Prostate gland (tissue), 2 donors: ENCODE data around the gene CCDC63. TPM values are rescaled to one million over a fixed set of nuclear protein-coding genes. Genes with fewer than 3 reads are reported as not detected.

Experiments used
- DNase-seq: peaks from one replicate; pipeline ENCODE4 v3.0.0-alpha.2; 2019; ENCODE audit warnings: low spot score
- H3K27ac ChIP-seq, 2 donors: fragments of 200-600 bp; sonication (generic); 2 replicates each; pipeline ENCODE4 v1.5.1; 2017 to 2019
- H3K27me3 ChIP-seq: fragments of 200-600 bp; sonication (generic); replicated peaks from 2 replicates; pipeline ENCODE4 v1.5.1; 2019; ENCODE audit not compliant: insufficient read depth
- H3K36me3 ChIP-seq, 2 donors: fragments of 200-600 bp; sonication (generic); 1 replicate in 1 of 2; 2 replicates in 1 of 2; pipeline versions ENCODE4 v1.5.1 to v1.8.1; 2017 to 2019
- H3K4me1 ChIP-seq: fragments of 200-600 bp; sonication (generic); replicated peaks from 2 replicates; pipeline ENCODE4 v1.5.1; 2019
- H3K4me3 ChIP-seq, 2 donors: fragments of 200-600 bp; sonication (generic); 2 replicates each; pipeline ENCODE4 v1.5.1; 2017 to 2019
- H3K9me3 ChIP-seq: fragments of 200-600 bp; sonication (generic); 2 replicates; pipeline ENCODE4 v1.5.1; 2017
- POLR2A ChIP-seq: fragments of 450-650 bp; IDR thresholded peaks from one replicate; pipeline ENCODE4 v1.6.1; 2016; ENCODE audit warnings: antibody characterized with exemption, mild to moderate bottlenecking
- POLR2AphosphoS5 ChIP-seq: sonication (generic); formaldehyde crosslinking; IDR thresholded peaks from one replicate; pipeline ENCODE4 v1.6.1; 2017; ENCODE audit warnings: antibody characterized with exemption
- WGBS: methylation state at CpG from one replicate; pipeline ENCODE4 v1.1.5; 2018; 5-methylcytosine and 5-hydroxymethylcytosine counted together
- intact Hi-C: fragments of 100-400 bp; cut with DNase I; formaldehyde crosslinking; loops from one replicate; pipeline ENCODE4 v1.14.2; 2022
- total RNA-seq, 2 donors: library from RNA; depleted of rRNA; stranded (reverse); fragments of >200 nt; gene quantifications; one replicate each; pipeline ENCODE4 v1.1.0, GENCODE V29; 2016
- TF ChIP-seq, protein P1 (sequence below), 4 experiments: fragments of 200-600 bp in 2 of 4; fragments of 450-650 bp in 2 of 4; sonication (generic) in 2 of 4; IDR thresholded peaks; 1 replicate in 3 of 4; 2 replicates in 1 of 4; pipeline ENCODE4 v1.5.1; 2016 to 2019; ENCODE audit warnings: antibody characterized with exemption in 4 of 4, mild to moderate bottlenecking in 2 of 4, moderate library complexity in 2 of 4

Gene CCDC63
- total RNA-seq, 2 donors from 2014 or later, result 1.2 TPM; not detected in 1

DNA sequence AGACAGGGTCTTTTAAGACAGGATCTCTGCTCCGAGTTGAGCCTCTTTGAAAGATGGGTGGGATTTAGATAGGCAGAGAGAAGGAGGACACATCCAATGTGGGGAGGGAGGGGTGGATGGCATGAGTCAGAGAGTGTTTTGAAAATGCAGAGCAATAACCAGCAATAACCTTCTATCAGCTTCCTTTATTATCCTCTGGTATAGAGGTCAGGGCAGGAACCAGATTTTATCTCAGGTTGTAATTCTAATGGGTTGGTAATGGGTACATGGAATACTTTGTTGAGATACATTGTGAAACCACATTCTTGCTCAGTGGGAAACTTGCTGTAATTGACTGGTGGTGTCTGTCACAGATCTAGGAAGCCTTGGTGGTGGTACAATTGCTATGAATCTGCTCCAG, 37.6 kb upstream of the CCDC63 start:
- Histone ChIP-seq H3K4me1 (no peaks in the 10 kb centered on the region), H3K4me3 (no peak overlapping the region), H3K27ac (no peak overlapping the region), H3K36me3 (no peaks in the 10 kb centered on the region), H3K27me3 (no peaks in the 10 kb centered on the region), H3K9me3 (no peaks in the 10 kb centered on the region)
- WGBS, result 53% methylated on average over 1 of the region's 1 CpG
- DNase-seq, result no peak
- TF ChIP-seq, protein P1, sequence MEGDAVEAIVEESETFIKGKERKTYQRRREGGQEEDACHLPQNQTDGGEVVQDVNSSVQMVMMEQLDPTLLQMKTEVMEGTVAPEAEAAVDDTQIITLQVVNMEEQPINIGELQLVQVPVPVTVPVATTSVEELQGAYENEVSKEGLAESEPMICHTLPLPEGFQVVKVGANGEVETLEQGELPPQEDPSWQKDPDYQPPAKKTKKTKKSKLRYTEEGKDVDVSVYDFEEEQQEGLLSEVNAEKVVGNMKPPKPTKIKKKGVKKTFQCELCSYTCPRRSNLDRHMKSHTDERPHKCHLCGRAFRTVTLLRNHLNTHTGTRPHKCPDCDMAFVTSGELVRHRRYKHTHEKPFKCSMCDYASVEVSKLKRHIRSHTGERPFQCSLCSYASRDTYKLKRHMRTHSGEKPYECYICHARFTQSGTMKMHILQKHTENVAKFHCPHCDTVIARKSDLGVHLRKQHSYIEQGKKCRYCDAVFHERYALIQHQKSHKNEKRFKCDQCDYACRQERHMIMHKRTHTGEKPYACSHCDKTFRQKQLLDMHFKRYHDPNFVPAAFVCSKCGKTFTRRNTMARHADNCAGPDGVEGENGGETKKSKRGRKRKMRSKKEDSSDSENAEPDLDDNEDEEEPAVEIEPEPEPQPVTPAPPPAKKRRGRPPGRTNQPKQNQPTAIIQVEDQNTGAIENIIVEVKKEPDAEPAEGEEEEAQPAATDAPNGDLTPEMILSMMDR (IDR thresholded peaks at IDR 0.05), result no peak
- TF ChIP-seq POLR2A (no peak), POLR2AphosphoS5 (no peak)
- intact Hi-C loops, result no loop called here

- TF ChIP-seq POLR2A (no peak), POLR2AphosphoS5 (no peak)
- TF ChIP-seq, protein P1 (IDR thresholded peaks at IDR 0.05), result no peak
- Histone ChIP-seq H3K27me3 (no peaks in the 10 kb centered on the region), H3K9me3 (no peaks in the 10 kb centered on the region), H3K27ac (no peak overlapping the region), H3K4me1 (no peaks in the 10 kb centered on the region), H3K36me3 (no peaks in the 10 kb centered on the region), H3K4me3 (no peak overlapping the region)
- no peak for DNase-seq
- intact Hi-C loops, result no loop called here
- WGBS, result 83% methylated on average over 6 of the region's 6 CpGs
These were observed 34.8 kb upstream of the CCDC63 start for GRCh38 chr12:110811972-110812371.

DNA sequence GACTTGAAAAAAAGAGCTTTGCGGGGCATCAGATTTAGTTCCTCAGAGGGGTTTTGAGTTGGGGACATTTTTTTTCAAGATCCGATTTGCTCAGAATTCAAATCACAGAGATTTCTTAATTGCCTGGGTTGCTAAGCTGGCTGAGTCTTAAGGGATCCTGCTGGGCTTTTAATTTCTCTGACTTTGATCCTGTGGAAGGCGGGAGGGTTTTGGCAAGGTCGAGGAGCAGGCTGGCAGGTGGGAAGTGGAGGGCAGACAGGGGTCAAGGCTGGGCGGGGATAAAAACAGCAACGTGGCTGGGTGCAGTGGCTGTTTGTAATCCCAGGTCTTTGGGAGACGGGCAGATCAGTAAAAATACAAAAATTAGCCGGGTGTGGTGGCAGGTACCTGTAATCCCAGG, 33.5 kb upstream of the CCDC63 start:
- intact Hi-C loops, result no loop called here
- Histone ChIP-seq H3K9me3 (no peaks in the 10 kb centered on the region), H3K4me3 (no peak overlapping the region), H3K36me3 (no peaks in the 10 kb centered on the region), H3K27ac (no peak overlapping the region), H3K4me1 (no peaks in the 10 kb centered on the region), H3K27me3 (no peaks in the 10 kb centered on the region)
- TF ChIP-seq, protein P1 (IDR thresholded peaks at IDR 0.05), result no peak
- TF ChIP-seq POLR2A, result no peak
- TF ChIP-seq POLR2AphosphoS5, result no peak
- no peak for DNase-seq
- WGBS, result 31% methylated on average over 8 of the region's 8 CpGs

DNA sequence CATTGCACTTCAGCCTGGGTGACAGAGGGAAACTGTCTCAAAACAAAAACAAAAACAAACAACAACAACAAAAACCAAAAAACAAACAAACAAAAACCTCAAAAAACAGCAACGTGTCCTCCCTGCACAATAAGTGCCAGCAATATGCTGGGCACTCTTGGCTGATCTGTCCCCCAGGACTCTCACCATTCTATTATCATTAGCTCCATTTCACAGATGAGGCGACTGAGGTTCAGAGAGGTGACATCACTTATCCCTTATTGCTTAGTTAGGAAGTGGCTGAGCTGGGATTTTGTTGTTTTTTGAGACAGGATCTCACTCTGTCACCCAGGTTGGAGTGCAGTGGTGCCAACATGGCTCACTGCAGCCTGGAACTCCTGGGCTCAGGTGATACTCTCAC, 33.0 kb upstream of the CCDC63 start:
- Histone ChIP-seq H3K4me3 (no peak overlapping the region), H3K36me3 (no peaks in the 10 kb centered on the region), H3K27me3 (no peaks in the 10 kb centered on the region), H3K27ac (no peak overlapping the region), H3K4me1 (no peaks in the 10 kb centered on the region), H3K9me3 (no peaks in the 10 kb centered on the region)
- no peak for DNase-seq
- intact Hi-C loops, result no loop called here
- 80% methylated on average over 2 of the region's 2 CpGs for WGBS
- TF ChIP-seq POLR2AphosphoS5 (no peak), POLR2A (no peak)
- TF ChIP-seq, protein P1 (IDR thresholded peaks at IDR 0.05), result no peak

- intact Hi-C loops, result no loop called here
- Histone ChIP-seq H3K4me3 (no peak overlapping the region), H3K9me3 (no peaks in the 10 kb centered on the region), H3K27me3 (no peaks in the 10 kb centered on the region), H3K36me3 (no peaks in the 10 kb centered on the region), H3K4me1 (no peaks in the 10 kb centered on the region), H3K27ac (no peak overlapping the region)
- TF ChIP-seq POLR2A, result no peak
- no peak for TF ChIP-seq POLR2AphosphoS5
- TF ChIP-seq, protein P1 (IDR thresholded peaks at IDR 0.05), result no peak
- DNase-seq, result no peak
- WGBS, result 88% methylated on average over 1 of the region's 1 CpG
These were observed 30.5 kb upstream of the CCDC63 start for GRCh38 chr12:110816248-110816647.
